ENCODE results near the gene LYSMD1.

LYSMD1 gene

GRCh38 chr1:151132335-151133017 is 33.2 kb downstream of the LYSMD1 start:
- no peak for TF ChIP-seq CTCF (IDR thresholded peaks at IDR 0.05; ENCODE audit: control insufficient read depth, insufficient read depth, low read depth, low read length, missing control alignments)
- DNase-seq (ENCODE audit: low read depth), result no peak
- no peak overlapping the region for H3K4me3 ChIP-seq (ENCODE audit: control insufficient read depth, low read depth, low read length)

- DNase-seq (ENCODE audit: low read depth), result no peak
- TF ChIP-seq CTCF (IDR thresholded peaks at IDR 0.05; ENCODE audit: control insufficient read depth, insufficient read depth, low read depth, low read length, missing control alignments), result no peak
- peak overlapping the region; percentile 36 for H3K4me3 ChIP-seq (ENCODE audit: control insufficient read depth, low read depth, low read length)
Measured at GRCh38 chr1:151131701-151132334, 33.9 kb downstream of the LYSMD1 start.

- peak; percentile 23 for DNase-seq (ENCODE audit: low read depth)
- H3K4me3 ChIP-seq (ENCODE audit: control insufficient read depth, low read depth, low read length), result peak overlapping the region; percentile 36
- TF ChIP-seq CTCF (IDR thresholded peaks at IDR 0.05; ENCODE audit: control insufficient read depth, insufficient read depth, low read depth, low read length, missing control alignments), result no peak
Measured at GRCh38 chr1:151130987-151131586, 34.6 kb downstream of the LYSMD1 start.

GRCh38 chr1:151128800-151129199 is 36.9 kb downstream of the LYSMD1 start:
- DNase-seq (ENCODE audit: low read depth), result no peak
- TF ChIP-seq CTCF (IDR thresholded peaks at IDR 0.05; ENCODE audit: control insufficient read depth, insufficient read depth, low read depth, low read length, missing control alignments), result no peak
- H3K4me3 ChIP-seq (ENCODE audit: control insufficient read depth, low read depth, low read length), result no peak overlapping the region

- no peak overlapping the region for H3K4me3 ChIP-seq (ENCODE audit: control insufficient read depth, low read depth, low read length)
- no peak for DNase-seq (ENCODE audit: low read depth)
- TF ChIP-seq CTCF (IDR thresholded peaks at IDR 0.05; ENCODE audit: control insufficient read depth, insufficient read depth, low read depth, low read length, missing control alignments), result no peak
Measured at GRCh38 chr1:151124763-151125403, 40.8 kb downstream of the LYSMD1 start.

GRCh38 chr1:151113877-151114276 is 51.8 kb downstream of the LYSMD1 start:
- H3K4me3 ChIP-seq (ENCODE audit: control insufficient read depth, low read depth, low read length), result no peak overlapping the region
- no peak for TF ChIP-seq CTCF (IDR thresholded peaks at IDR 0.05; ENCODE audit: control insufficient read depth, insufficient read depth, low read depth, low read length, missing control alignments)
- no peak for DNase-seq (ENCODE audit: low read depth)
